Fibroblast of skin of scalp (primary cell): ENCODE results near the gene TBATA.
"Not testable (repeated sequence)": the region's sequence is repeated elsewhere in the genome, so short reads cannot be mapped to it uniquely, and the experiment has no call there.

Experiments
- DNase-seq: peaks from one replicate; pipeline ENCODE4 v3.0.0-alpha.2; 2013

The TBATA gene

GRCh38 chr10:70779088-70779487, 6.1 kb downstream of the TBATA start:
- DNase-seq, result no peak

DNA sequence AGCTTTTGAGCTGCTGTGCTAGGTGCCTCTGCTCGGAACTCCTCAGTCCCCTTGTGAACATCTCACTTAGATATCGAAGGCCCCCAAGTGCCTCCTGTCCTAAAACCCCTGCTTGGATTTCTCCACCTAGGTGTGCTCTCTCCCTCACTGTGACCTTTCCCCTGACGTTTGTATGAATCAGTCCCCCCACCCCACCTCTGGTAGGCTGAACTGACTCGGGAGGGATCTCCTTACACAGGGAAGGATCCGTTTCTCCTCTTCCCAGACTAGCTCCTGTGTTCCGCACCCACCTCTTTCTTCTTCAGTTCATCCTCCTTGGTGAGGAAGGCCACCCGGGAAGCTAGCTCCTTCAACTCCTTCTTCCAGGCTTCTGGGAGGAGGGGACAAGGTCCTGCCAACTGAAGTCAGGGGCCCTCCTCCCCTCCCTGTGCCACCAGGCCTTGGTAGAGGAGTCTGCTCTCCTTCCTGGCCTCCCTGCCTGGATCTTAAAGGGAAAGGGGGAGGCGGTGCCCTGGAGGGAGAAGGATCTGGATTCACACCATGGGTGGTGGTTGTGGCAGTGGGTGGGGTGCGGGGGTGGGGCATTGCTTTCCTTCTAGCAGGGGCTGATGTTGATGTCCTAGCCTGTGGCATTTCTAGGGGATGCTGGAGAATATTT, 6.8 kb downstream of the TBATA start:
- no peak for DNase-seq

GRCh38 chr10:70777063-70777875, 7.9 kb downstream of the TBATA start:
- no peak for DNase-seq

DNA sequence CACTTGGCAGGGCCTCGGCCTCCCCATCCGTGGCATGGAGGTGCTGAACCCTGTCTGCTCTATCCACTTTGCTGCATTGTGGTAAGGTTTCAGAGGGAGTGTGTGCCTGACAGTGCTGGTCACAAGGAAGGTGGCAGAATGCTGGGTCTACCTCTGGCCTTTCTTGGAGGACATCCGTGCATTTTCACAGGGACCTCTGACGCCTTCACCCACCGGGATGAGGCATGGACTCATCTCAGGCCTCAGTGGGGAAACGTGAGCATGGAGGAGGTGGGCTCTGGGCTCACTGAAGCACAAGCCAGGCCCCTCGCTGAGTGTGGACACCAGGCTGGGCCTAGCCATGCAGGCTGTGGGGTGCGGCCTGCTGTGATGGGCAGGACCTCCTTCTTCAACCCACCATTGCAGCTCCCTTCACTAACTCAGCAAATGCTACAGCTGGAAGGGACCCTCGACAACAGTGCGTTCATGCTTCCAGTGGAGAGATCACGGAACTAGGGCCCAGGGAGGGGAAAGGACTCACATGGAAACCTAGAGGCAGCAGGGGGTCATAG, 8.6 kb downstream of the TBATA start:
- no peak for DNase-seq

- DNase-seq, result no peak
Observed at GRCh38 chr10:70775679-70776454, 9.3 kb downstream of the TBATA start.

GRCh38 chr10:70774810-70775678, 10.1 kb downstream of the TBATA start:
- no peak for DNase-seq

DNA sequence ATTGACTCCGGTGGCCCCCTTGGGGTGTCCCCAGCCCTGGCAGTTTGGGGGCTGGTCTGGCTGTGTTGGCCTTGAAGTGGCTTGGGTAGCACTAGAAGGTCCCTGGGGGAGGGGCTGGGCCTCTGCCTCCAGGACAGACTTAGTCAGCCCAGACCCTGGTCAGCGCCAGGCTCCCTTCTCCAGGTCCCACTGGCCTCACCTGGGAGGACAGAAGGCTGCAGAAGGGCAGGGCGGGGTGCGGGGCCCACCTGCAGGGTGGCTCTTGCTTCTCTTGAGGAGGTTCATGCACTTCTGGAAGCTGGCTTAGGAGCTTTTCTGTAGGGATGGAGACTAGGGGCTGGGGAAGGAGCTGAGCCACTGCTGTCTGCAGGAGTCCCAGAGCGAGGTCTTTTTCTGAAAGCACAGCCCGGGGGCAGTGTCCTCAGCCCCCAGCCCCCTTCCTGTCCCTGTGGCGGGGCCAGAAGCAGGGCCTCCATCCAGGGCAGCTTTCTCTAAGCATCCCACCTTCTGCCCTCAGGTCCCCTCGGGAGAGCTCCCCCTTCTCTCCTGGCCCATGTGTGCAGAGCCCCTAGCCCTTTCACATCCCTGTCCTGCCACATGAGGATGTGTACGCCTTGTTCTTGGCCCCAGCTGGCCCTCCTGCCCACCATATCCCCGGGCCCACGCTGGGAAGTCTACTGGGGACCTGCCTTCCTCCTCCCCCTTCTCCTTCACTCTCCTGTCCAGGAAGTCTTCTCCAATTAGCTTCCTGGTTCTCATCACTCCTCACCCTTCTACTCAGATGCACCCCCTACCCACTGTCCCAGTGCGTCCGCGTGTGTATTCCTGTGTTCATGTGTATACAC, 11.0 kb downstream of the TBATA start:
- no peak for DNase-seq

DNA sequence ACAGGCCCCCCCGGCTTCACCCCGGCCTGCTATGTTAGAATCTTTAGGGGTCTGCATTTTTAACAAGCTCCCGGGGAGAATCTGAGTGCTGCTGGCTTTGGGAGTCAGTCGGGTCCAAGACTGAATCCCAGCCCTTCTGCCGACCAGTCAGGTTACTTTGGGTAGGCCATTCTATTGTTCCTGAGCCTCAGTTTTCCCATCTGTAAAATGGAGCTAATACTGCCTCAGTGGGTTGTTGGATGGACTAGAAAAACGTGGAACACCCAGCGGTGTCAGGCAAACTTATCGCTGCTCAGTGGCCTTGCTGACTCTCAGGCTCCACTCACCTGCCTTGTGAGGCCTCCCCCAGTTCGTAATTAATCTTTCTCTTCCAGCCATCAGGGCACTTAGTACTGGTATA, 11.7 kb downstream of the TBATA start:
- DNase-seq, result no peak

DNA sequence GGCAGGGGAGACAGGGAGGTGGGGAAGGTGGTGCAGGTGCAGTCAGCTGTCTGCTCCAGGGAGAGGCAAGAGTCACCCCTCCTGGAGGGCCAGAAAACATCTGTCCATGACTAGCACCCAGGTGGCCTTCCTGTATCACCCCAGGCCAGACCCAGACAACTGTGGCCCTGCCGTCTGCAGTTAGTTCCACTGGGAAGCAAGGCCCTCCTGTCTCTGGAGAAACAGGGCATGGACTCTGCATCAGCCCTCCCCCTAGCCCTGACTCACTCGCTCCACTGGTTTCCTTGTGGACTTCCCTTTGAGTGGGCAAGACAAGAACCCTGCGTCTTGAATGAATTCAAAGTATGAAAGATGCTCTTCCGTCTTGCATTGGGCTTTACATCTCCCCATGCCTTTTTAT, 12.6 kb downstream of the TBATA start:
- no peak for DNase-seq

DNA sequence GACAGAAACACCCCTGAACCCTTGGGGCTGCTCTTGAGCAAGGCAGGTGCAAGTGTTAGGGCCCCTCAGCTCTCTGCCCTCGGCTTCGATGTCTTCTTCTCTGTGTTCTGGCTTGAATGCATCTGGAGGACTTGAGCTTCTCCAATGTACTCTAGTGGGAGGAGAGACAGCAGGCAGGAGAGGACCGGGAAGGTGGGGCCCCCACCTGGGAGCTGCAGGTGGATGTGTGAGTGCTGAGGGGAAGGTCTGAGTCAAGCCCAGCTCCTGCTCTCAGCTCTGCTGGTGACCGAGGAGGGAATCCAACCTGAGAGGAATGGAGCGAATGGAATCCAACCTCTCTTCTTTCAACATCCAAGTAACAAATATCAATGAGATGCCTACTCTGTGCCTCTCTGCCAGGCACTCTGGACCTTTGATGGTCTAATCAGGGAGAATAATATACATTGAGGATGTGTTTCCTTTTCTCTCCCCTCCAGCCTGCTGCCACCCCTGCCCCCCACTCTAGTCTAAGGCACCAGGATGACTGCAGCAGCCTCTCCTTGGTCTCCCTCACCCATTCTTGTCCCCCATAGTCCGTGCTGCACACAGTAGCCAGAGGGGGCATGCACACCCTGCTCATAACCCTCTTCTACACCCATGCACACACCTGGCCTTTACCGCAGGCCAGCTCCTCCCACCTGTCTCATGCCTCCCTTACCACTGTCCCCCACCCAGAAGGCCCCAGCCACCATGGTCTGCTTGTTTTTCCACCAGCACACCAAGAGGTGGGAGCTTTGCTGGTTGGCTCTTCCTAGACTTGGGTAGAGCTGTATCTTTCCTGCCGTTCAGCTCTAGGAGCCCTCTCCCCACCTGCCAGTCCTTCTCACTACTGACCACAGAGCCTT, 13.6 kb downstream of the TBATA start:
- DNase-seq, result no peak

GRCh38 chr10:70770516-70770915, 14.7 kb downstream of the TBATA start:
- not testable (repeated sequence) for DNase-seq

GRCh38 chr10:70770001-70770400, 15.2 kb downstream of the TBATA start:
- DNase-seq, result no peak

DNA sequence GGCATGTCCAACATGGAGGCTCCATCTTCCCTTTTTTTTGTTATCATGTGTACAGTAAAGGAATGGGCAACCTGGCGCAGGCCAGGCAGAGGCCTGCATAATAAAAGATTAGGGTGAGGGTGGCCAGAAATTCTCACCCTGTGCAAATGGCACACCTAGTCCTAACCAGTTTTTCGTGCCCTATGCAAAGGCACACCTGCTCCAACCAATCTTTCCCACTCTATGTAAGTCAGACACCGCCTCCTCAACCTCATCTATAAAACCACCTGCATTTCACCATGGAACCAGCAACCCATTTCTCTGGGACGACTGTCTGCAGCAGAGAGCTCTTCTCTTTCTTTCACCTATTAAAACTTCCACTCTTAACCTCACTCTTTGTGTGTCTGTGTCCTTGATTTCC, 16.1 kb downstream of the TBATA start:
- DNase-seq, result no peak

DNA sequence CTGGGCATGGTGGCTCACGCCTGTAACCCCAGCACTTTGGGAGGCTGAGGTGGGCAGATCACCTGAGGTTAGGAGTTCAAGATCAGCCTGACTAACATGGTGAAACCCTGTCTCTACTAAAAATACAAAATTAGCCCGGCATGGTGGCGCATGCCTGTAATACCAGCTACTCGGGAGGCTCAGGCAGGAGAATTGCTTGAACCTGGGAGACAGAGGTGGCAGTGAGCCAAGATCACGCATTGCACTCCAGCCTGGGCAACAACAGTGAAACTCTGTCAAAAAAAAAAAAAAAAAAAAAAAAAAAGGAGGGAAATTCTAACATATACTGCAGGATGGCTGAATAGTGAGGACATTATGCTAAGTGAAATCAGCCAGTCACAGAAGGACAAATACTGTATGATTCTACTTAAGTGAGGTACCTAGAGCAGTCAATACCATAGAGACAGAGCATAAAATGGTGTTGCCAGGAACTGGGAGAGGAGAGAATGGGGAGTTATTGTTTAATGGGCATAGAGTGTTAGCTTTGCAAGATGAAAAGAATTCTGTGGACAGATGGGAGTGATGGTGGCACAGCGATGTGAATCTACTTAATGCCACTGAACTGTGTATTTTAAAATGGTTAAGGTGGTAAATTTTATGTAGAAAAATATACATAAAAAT, 17.0 kb downstream of the TBATA start:
- not testable (repeated sequence) for DNase-seq

GRCh38 chr10:70765794-70766594, 19.2 kb downstream of the TBATA start:
- no peak for DNase-seq

GRCh38 chr10:70763567-70763966, 21.6 kb downstream of the TBATA start:
- DNase-seq, result no peak

DNA sequence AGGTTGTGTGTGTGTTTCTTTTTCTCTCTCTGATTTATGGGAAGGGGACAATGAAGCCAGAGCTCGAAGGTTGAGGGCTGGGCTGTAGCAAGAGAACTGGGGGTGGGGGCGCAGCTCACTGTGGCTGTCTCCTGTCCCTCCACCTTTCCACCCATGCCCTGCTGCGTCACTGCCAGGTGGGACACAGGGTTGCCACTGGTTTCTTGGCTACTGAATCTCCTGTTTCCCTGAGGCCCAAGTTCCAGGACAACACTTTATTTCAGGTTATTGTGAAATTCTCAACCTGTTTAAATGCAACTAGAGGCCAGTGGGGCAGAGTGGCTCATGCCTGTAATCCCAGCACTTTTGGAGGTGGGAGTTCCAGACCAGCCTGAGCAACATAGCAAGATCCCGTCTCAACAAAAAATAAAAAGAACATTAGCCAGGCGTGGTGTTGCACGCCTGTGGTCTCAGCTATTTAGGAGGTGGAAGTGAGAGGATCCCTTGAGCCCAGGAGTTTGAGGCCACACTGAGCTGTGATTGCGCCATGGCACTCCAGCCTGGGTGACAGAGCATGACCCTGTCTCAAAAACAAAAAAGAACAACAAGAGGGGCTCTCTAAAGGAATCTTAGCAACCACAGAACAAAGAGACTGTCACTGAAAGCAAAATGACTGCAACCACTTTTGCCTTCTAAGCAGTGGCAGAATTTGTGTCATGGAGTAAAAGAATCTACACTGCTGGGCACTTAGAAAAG, 22.6 kb downstream of the TBATA start:
- no peak for DNase-seq
